DOHH2 (cell line): Measurements from ENCODE around the gene PAK1.

ENCODE experiments used
- H3F3A ChIP-seq: fragments of 200-600 bp; sonication (generic), shearing (Covaris generic); 2 replicates; pipeline ENCODE4 v1.6.0; 2016; ENCODE audit warnings: antibody characterized with exemption, mild to moderate bottlenecking; ENCODE audit not compliant: control insufficient read depth, insufficient read depth
- H3K27ac ChIP-seq: fragments of 200-600 bp; sonication (generic); 2 replicates; pipeline ENCODE4 v1.5.1; 2014; ENCODE audit warnings: low read depth, mild to moderate bottlenecking, low read length, moderate library complexity
- H3K27me3 ChIP-seq: fragments of 200-600 bp; sonication (generic); 2 replicates; pipeline ENCODE4 v1.6.1; 2014; ENCODE audit warnings: mild to moderate bottlenecking, low read length, mixed read lengths; ENCODE audit not compliant: control insufficient read depth
- H3K36me3 ChIP-seq: fragments of 200-600 bp; sonication (generic); 2 replicates; pipeline ENCODE4 v1.6.1; 2014; ENCODE audit warnings: mild to moderate bottlenecking, low read length, moderate library complexity, mixed read lengths; ENCODE audit not compliant: control insufficient read depth
- H3K4me1 ChIP-seq: fragments of 200-600 bp; sonication (generic); 2 replicates; pipeline ENCODE4 v1.6.1; 2014; ENCODE audit warnings: mild to moderate bottlenecking, low read length, mixed read lengths; ENCODE audit not compliant: control insufficient read depth
- H3K4me2 ChIP-seq: fragments of 200-600 bp; sonication (generic); 2 replicates; pipeline ENCODE4 v1.6.0; 2014; ENCODE audit warnings: mild to moderate bottlenecking, low read length, moderate library complexity
- H3K4me3 ChIP-seq: fragments of 200-600 bp; sonication (generic); 2 replicates; pipeline ENCODE4 v1.5.1; 2014; ENCODE audit warnings: mild to moderate bottlenecking, low read length, mixed read lengths
- H3K79me2 ChIP-seq: fragments of 200-600 bp; sonication (generic); 2 replicates; pipeline ENCODE4 v1.6.1; 2014; ENCODE audit warnings: mild to moderate bottlenecking, low read length, mixed read lengths; ENCODE audit not compliant: control insufficient read depth
- H3K9me2 ChIP-seq: fragments of 200-600 bp; sonication (generic); replicated peaks from 2 replicates; pipeline ENCODE4 v1.6.1; 2014; ENCODE audit warnings: mild to moderate bottlenecking, low read length, mixed read lengths; ENCODE audit not compliant: control insufficient read depth
- H3K9me3 ChIP-seq: fragments of 200-600 bp; sonication (generic); 2 replicates; pipeline ENCODE4 v1.6.1; 2014; ENCODE audit warnings: antibody characterized with exemption, low read length, mixed read lengths; ENCODE audit not compliant: control insufficient read depth, insufficient read depth
- H4K20me1 ChIP-seq: fragments of 200-600 bp; sonication (generic); 2 replicates; pipeline ENCODE4 v1.6.0; 2014; ENCODE audit warnings: low read depth, mild to moderate bottlenecking, antibody characterized with exemption, low read length, moderate library complexity; ENCODE audit not compliant: control insufficient read depth, insufficient read depth
- EZH2phosphoT487 ChIP-seq: fragments of 200-600 bp; sonication (generic); IDR thresholded peaks from 2 replicates; pipeline ENCODE4 v1.6.1; 2017; ENCODE audit warnings: borderline replicate concordance, mild to moderate bottlenecking, antibody characterized with exemption, low read length, moderate library complexity, mixed read lengths
- TF ChIP-seq, protein P1 (sequence below): fragments of 200-600 bp; sonication (generic); IDR thresholded peaks from one replicate; pipeline ENCODE4 v1.5.1; 2014; ENCODE audit warnings: antibody characterized with exemption, mild to moderate bottlenecking, low read depth, low read length; ENCODE audit not compliant: poor library complexity, severe bottlenecking

The PAK1 gene

GRCh38 chr11:77410076-77410827 lies 63.6 kb downstream of the PAK1 start:
- H3K4me1 ChIP-seq: peaks cover 25% of the 10 kb centered on the region
- peaks cover 15% of the 10 kb centered on the region for H3K79me2 ChIP-seq
- peak overlapping the region; percentile 97 for H3K4me2 ChIP-seq
- no peak for TF ChIP-seq EZH2phosphoT487
- TF ChIP-seq, protein P1, sequence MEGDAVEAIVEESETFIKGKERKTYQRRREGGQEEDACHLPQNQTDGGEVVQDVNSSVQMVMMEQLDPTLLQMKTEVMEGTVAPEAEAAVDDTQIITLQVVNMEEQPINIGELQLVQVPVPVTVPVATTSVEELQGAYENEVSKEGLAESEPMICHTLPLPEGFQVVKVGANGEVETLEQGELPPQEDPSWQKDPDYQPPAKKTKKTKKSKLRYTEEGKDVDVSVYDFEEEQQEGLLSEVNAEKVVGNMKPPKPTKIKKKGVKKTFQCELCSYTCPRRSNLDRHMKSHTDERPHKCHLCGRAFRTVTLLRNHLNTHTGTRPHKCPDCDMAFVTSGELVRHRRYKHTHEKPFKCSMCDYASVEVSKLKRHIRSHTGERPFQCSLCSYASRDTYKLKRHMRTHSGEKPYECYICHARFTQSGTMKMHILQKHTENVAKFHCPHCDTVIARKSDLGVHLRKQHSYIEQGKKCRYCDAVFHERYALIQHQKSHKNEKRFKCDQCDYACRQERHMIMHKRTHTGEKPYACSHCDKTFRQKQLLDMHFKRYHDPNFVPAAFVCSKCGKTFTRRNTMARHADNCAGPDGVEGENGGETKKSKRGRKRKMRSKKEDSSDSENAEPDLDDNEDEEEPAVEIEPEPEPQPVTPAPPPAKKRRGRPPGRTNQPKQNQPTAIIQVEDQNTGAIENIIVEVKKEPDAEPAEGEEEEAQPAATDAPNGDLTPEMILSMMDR: no peak
- H4K20me1 ChIP-seq: no peaks in the 10 kb centered on the region
- H3K9me3 ChIP-seq: no peaks in the 10 kb centered on the region
- H3K27me3 ChIP-seq: no peaks in the 10 kb centered on the region
- H3F3A ChIP-seq: no peaks in the 10 kb centered on the region
- H3K9me2 ChIP-seq: no peaks in the 10 kb centered on the region
- H3K36me3 ChIP-seq: no peaks in the 10 kb centered on the region
- no peak overlapping the region for H3K27ac ChIP-seq
- peak overlapping the region; percentile 84 for H3K4me3 ChIP-seq

DNA sequence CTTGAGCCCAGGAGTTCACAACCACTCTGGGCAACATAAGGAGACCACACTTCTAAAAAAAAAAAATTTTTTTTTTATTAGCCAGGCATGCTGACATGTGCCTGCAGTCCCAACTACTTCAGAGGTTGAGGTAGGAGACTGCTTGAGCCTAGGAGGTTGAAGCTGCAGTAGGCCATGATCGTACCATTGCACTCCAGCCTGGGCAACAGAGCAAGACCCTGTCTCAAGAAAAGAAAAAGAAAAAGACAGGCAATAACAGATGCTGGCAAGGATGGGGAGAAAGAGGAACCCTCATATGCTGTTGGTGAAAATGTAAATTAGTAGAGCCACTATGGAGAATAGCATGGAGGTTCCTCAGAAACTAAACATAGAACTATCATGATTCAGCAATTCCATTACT lies 64.8 kb downstream of the PAK1 start:
- Histone ChIP-seq H4K20me1 (no peaks in the 10 kb centered on the region), H3K79me2 (peaks cover 20% of the 10 kb centered on the region), H3K4me1 (peaks cover 20% of the 10 kb centered on the region), H3K4me2 (no peak overlapping the region), H3K27me3 (no peaks in the 10 kb centered on the region), H3K4me3 (no peak overlapping the region), H3K27ac (no peak overlapping the region), H3F3A (no peaks in the 10 kb centered on the region), H3K9me3 (no peaks in the 10 kb centered on the region), H3K36me3 (no peaks in the 10 kb centered on the region), H3K9me2 (no peaks in the 10 kb centered on the region)
- TF ChIP-seq, protein P1: no peak
- no peak for TF ChIP-seq EZH2phosphoT487

DNA sequence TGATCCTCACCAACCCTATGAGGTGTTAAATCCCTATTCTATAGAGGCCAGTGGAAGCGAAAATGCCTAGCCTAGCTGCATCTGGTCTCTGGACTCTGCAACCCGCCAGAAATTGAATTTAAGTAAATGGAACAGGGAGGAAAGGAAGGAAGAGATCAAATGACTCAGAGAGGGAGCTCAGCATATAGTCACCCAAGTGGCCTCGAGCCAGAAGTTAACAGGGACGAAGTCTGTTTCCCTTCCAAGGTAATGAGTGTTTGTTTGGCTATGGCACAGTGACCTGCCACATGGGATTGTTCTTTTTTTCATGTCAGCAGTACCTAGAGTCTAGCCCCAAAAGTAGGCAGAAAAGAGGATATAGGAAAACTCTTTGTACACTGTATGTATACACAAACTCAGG lies 66.3 kb downstream of the PAK1 start:
- H3K79me2 ChIP-seq: peaks cover 20% of the 10 kb centered on the region
- H3K27ac ChIP-seq: no peak overlapping the region
- H3K36me3 ChIP-seq: no peaks in the 10 kb centered on the region
- no peaks in the 10 kb centered on the region for H3K27me3 ChIP-seq
- TF ChIP-seq, protein P1: no peak
- TF ChIP-seq EZH2phosphoT487: no peak
- no peaks in the 10 kb centered on the region for H3F3A ChIP-seq
- no peak overlapping the region for H3K4me3 ChIP-seq
- no peaks in the 10 kb centered on the region for H4K20me1 ChIP-seq
- no peaks in the 10 kb centered on the region for H3K9me2 ChIP-seq
- H3K4me1 ChIP-seq: peaks cover 20% of the 10 kb centered on the region
- H3K9me3 ChIP-seq: no peaks in the 10 kb centered on the region
- H3K4me2 ChIP-seq: no peak overlapping the region
